Measurements from ENCODE around the gene SCD5.

SCD5 gene

GRCh38 chr4:82584931-82585330 is 213.7 kb downstream of the SCD5 start:
- DNase-seq, result no peak

- no peak for DNase-seq
These were observed 214.6 kb downstream of the SCD5 start for GRCh38 chr4:82583897-82584587.

- DNase-seq, result no peak
These were observed 218.7 kb downstream of the SCD5 start for GRCh38 chr4:82579932-82580331.

Measured in activated gamma-delta T cell (primary cell).